ENCODE results near the gene WLS. TPM values are rescaled to one million over a fixed set of nuclear protein-coding genes. Genes with fewer than 3 reads are reported as not detected.

WLS gene
- total and polyA plus RNA-seq, 10 of the 15 experiments (the other 5 are each of a cell fraction or from before 2014, with no cell fraction given): 0.04 to 0.36 TPM; not detected in 8

- Histone ChIP-seq H4K20me1 (ENCODE audit: control insufficient read depth, insufficient read depth) (no peaks in the 10 kb centered on the region), H3K4me3 (no peak overlapping the region), H3K9me3 (replicated peaks; ENCODE audit: control insufficient read depth, insufficient read depth, low read length) (no peaks in the 10 kb centered on the region), H3K27me3 (replicated peaks in 1 of 2; ENCODE audit: control insufficient read depth in 2 of 2, insufficient read depth in 2 of 2, low read length in 1 of 2) (peaks cover 10 to 16% of the 10 kb centered on the region in 2 experiments), H3K4me1 (ENCODE audit: control insufficient read depth, insufficient read depth, low read length) (no peaks in the 10 kb centered on the region), H3K9ac (ENCODE audit: control insufficient read depth, insufficient read depth, low read length) (no peak overlapping the region), H2AFZ (ENCODE audit: control insufficient read depth, low read depth, low read length) (no peak overlapping the region), H3K36me3 (ENCODE audit: control insufficient read depth in 2 of 2, insufficient read depth in 2 of 2, low read length in 1 of 2) (no peaks in the 10 kb centered on the region), H3K79me2 (ENCODE audit: control insufficient read depth, insufficient read depth, low read length) (no peaks in the 10 kb centered on the region), H3K4me2 (ENCODE audit: control insufficient read depth, insufficient read depth) (no peak overlapping the region), H3K27ac (ENCODE audit: control insufficient read depth, insufficient read depth) (no peak overlapping the region)
- ChIA-PET RAD21 (ENCODE audit: unreplicated experiment) (no interaction called here), CTCF (no interaction called here), POLR2A (no interaction called here), SMC1A (ENCODE audit: uncharacterized antibody, unreplicated experiment) (no interaction called here)
- no peak for FAIRE-seq
- BruUV-seq (replicated peaks): no TSS peak
- DNase-seq (ENCODE audit: low read depth, low spot score): no peak
- ATAC-seq: no peak
- intact Hi-C loops (cut with micrococcal nuclease; ENCODE audit: unreplicated experiment): no loop called here
- in situ Hi-C loops (cut with MboI): no loop called here
- 20% methylated on average over 16 of the region's 31 CpGs for WGBS (ENCODE audit: insufficient coverage, insufficient replicate concordance, low lambda C conversion rate, missing lambda C conversion rate)
- no peak for TF ChIP-seq CREB1 (IDR thresholded peaks at IDR 0.05; ENCODE audit: low read depth)
- no peak for TF ChIP-seq NFIC (IDR thresholded peaks at IDR 0.05; ENCODE audit: low read depth, low read length)
- TF ChIP-seq HDAC6 (IDR thresholded peaks at IDR 0.05; ENCODE audit: unreplicated experiment): no peak
- no peak for TF ChIP-seq TCF12 (IDR thresholded peaks at IDR 0.05; ENCODE audit: low read depth, low read length)
- no peak for TF ChIP-seq BCLAF1 (IDR thresholded peaks at IDR 0.05)
- TF ChIP-seq SIX5 (IDR thresholded peaks at IDR 0.05; ENCODE audit: low read depth, low read length, severe bottlenecking): no peak
- TF ChIP-seq ZBTB11 (CRISPR knock-in tag; IDR thresholded peaks at IDR 0.05): no peak
- no peak for TF ChIP-seq SREBF2 (IDR thresholded peaks at IDR 0.05; ENCODE audit: low read length)
- TF ChIP-seq ELK1 (IDR thresholded peaks at IDR 0.05; ENCODE audit: low read depth, low read length): no peak
- TF ChIP-seq ZNF622 (IDR thresholded peaks at IDR 0.05): no peak
- no peak for TF ChIP-seq SUZ12 (IDR thresholded peaks at IDR 0.05; ENCODE audit: unreplicated experiment)
- no peak for TF ChIP-seq IKZF2 (IDR thresholded peaks at IDR 0.05)
- no peak for TF ChIP-seq PKNOX1 (IDR thresholded peaks at IDR 0.05)
- no peak for TF ChIP-seq IKZF1 (conservative IDR thresholded peaks at IDR 0.05)
- TF ChIP-seq EED (IDR thresholded peaks at IDR 0.05; ENCODE audit: low read depth): no peak
- no peak for TF ChIP-seq YBX1 (IDR thresholded peaks at IDR 0.05)
These were observed 565 bp downstream of the WLS start for GRCh38 chr1:68231627-68232288.

Measured in GM12878 (cell line).